Neural progenitor cell (in vitro differentiated cells): ENCODE measurements around the gene PLXNA4.

Experiments
- EZH2 ChIP-seq: fragments of 200-600 bp; sonication (generic); IDR thresholded peaks from 2 replicates; pipeline ENCODE4 v1.6.1; 2017; ENCODE audit warnings: antibody characterized with exemption, mild to moderate bottlenecking, moderate library complexity
- TF ChIP-seq, protein P1 (sequence below): fragments of 200-600 bp; sonication (generic); IDR thresholded peaks from 2 replicates; pipeline ENCODE4 v1.5.1; 2017; ENCODE audit warnings: antibody characterized with exemption, mild to moderate bottlenecking

DNA sequence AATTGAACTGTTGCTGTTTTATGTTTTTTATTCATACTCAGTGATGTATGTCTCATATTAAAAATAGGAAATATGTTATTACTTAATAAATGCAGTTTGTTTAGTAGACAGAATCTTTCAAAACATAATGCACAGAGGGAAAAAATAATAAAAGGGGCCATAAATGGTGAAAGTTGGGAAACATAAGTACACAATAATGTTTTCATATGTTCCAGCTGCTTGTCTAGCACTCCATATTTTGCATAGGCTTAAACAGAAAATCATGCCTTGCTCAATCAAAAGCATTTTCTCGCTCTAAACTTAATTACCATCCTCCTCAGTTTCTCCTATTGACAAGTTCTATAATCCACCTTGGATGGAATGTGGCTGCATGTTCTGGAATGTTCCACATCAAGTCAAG lies 333.2 kb downstream of the PLXNA4 start:
- TF ChIP-seq EZH2 = no peak
- TF ChIP-seq, protein P1, sequence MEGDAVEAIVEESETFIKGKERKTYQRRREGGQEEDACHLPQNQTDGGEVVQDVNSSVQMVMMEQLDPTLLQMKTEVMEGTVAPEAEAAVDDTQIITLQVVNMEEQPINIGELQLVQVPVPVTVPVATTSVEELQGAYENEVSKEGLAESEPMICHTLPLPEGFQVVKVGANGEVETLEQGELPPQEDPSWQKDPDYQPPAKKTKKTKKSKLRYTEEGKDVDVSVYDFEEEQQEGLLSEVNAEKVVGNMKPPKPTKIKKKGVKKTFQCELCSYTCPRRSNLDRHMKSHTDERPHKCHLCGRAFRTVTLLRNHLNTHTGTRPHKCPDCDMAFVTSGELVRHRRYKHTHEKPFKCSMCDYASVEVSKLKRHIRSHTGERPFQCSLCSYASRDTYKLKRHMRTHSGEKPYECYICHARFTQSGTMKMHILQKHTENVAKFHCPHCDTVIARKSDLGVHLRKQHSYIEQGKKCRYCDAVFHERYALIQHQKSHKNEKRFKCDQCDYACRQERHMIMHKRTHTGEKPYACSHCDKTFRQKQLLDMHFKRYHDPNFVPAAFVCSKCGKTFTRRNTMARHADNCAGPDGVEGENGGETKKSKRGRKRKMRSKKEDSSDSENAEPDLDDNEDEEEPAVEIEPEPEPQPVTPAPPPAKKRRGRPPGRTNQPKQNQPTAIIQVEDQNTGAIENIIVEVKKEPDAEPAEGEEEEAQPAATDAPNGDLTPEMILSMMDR = no peak
